Globus pallidus (tissue), 1 donor: Measurements from ENCODE around the gene FBXL7.

ENCODE experiments used
- DNase-seq: peaks from one replicate; pipeline ENCODE4 v3.0.0-alpha.2; 2015; ENCODE audit warnings: low spot score

Gene FBXL7

GRCh38 chr5:15579193-15579990, 79.4 kb downstream of the FBXL7 start:
- no peak for DNase-seq

- DNase-seq, result no peak
Observed at GRCh38 chr5:15584528-15584927, 84.5 kb downstream of the FBXL7 start.

GRCh38 chr5:15585128-15585527, 85.1 kb downstream of the FBXL7 start:
- DNase-seq, result no peak

- no peak for DNase-seq
Observed at GRCh38 chr5:15585841-15586591, 86.0 kb downstream of the FBXL7 start.

GRCh38 chr5:15587916-15588315, 87.9 kb downstream of the FBXL7 start:
- DNase-seq, result no peak

GRCh38 chr5:15592728-15593127, 92.7 kb downstream of the FBXL7 start:
- no peak for DNase-seq

- DNase-seq, result no peak
Observed at GRCh38 chr5:15594977-15595568, 95.1 kb downstream of the FBXL7 start.

- no peak for DNase-seq
Observed at GRCh38 chr5:15595929-15596328, 95.9 kb downstream of the FBXL7 start.

GRCh38 chr5:15596936-15597335, 97.0 kb downstream of the FBXL7 start:
- no peak for DNase-seq

- DNase-seq, result no peak
Observed at GRCh38 chr5:15597804-15598203, 97.8 kb downstream of the FBXL7 start.

GRCh38 chr5:15598294-15598902, 98.4 kb downstream of the FBXL7 start:
- DNase-seq, result no peak

GRCh38 chr5:15600035-15600434, 100.1 kb downstream of the FBXL7 start:
- no peak for DNase-seq

- DNase-seq, result no peak
Observed at GRCh38 chr5:15601274-15601673, 101.3 kb downstream of the FBXL7 start.

- DNase-seq, result no peak
Observed at GRCh38 chr5:15601853-15602252, 101.9 kb downstream of the FBXL7 start.

- DNase-seq, result no peak
Observed at GRCh38 chr5:15604986-15605385, 105.0 kb downstream of the FBXL7 start.

- no peak for DNase-seq
Observed at GRCh38 chr5:15606197-15606596, 106.2 kb downstream of the FBXL7 start.

- DNase-seq, result no peak
Observed at GRCh38 chr5:15607076-15607475, 107.1 kb downstream of the FBXL7 start.

- DNase-seq, result peak; percentile 65
Observed at GRCh38 chr5:15609076-15609725, 109.2 kb downstream of the FBXL7 start.

- DNase-seq, result no peak
Observed at GRCh38 chr5:15610216-15610615, 110.2 kb downstream of the FBXL7 start.

GRCh38 chr5:15611008-15611407, 111.0 kb downstream of the FBXL7 start:
- no peak for DNase-seq

GRCh38 chr5:15612915-15613635, 113.1 kb downstream of the FBXL7 start:
- peak; percentile 34 for DNase-seq
